GM13976 (cell line): ENCODE results near the gene CALML3.

Experiments used
- DNase-seq: peaks from one replicate; pipeline ENCODE4 v3.0.0; 2012; ENCODE audit warnings: low spot score
- CTCF ChIP-seq: IDR thresholded peaks from 2 replicates; pipeline ENCODE4 v1.5.1; 2012; ENCODE audit warnings: borderline replicate concordance, mild to moderate bottlenecking; ENCODE audit not compliant: insufficient read depth; ENCODE audit errors: extremely low read depth, missing control alignments, control extremely low read depth
- in situ Hi-C: fragments of 300-500 bp; cut with MboI; formaldehyde crosslinking; loops from one replicate; pipeline ENCODE4 v1.12.0; 2022; ENCODE audit warnings: low sequenced_read_pairs, mixed read lengths, inconsistent platforms; ENCODE audit not compliant: unreplicated experiment

Gene CALML3

GRCh38 chr10:5507649-5508131, 17.1 kb upstream of the CALML3 start:
- DNase-seq = no peak
- in situ Hi-C loops = no loop called here
- no peak for TF ChIP-seq CTCF

- DNase-seq = no peak
- in situ Hi-C loops = no loop called here
Measured at GRCh38 chr10:5508161-5508604, 16.6 kb upstream of the CALML3 start.

GRCh38 chr10:5508786-5509185, 16.0 kb upstream of the CALML3 start:
- in situ Hi-C loops = no loop called here
- DNase-seq = no peak
- no peak for TF ChIP-seq CTCF

More at GRCh38 chr10:5508161-5508604, 16.6 kb upstream of the CALML3 start:
- no peak for TF ChIP-seq CTCF

- in situ Hi-C loops = no loop called here
- no peak for DNase-seq
- TF ChIP-seq CTCF = no peak
Measured at GRCh38 chr10:5509236-5509635, 15.5 kb upstream of the CALML3 start.

GRCh38 chr10:5509691-5510090, 15.1 kb upstream of the CALML3 start:
- in situ Hi-C loops = no loop called here
- TF ChIP-seq CTCF = no peak
- DNase-seq = no peak

GRCh38 chr10:5510281-5511072, 14.3 kb upstream of the CALML3 start:
- no peak for DNase-seq
- no peak for TF ChIP-seq CTCF
- in situ Hi-C loops = no loop called here
